ENCODE results near the gene POLR1H. TPM values are rescaled to one million over a fixed set of nuclear protein-coding genes. Genes with fewer than 3 reads are reported as not detected.

The POLR1H gene
- total RNA-seq, 4 donors from 2014 or later: 12.9 to 21.0 (median 17.4) TPM

DNA sequence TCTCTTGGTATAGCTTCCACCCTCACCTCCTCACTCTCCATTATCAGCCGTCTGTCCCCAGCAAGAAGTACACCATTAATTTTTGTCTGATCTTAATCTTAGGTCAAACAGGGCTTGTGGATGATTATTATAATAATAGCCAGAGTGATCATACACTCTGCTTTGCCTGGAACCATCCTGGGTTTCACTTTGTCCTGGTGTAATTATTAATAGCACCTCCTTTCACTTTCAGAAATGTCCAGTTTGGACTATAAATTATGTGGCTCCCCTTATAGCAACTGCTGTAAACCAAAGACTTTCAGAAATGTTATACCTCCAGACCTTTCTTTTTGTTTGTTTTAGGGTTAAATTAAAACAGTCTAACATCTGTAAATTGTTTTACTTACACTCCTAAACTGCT lies 52.8 kb downstream of the POLR1H start:
- no peaks in the 10 kb centered on the region for H3K4me1 ChIP-seq
- TF ChIP-seq POLR2A (IDR thresholded peaks at IDR 0.05; ENCODE audit: low read depth): no peak
- peaks cover 0 to 75% (median 7%) of the 10 kb centered on the region in 4 donors for H3K27me3 ChIP-seq
- no peak for DNase-seq (ENCODE audit: extremely low spot score)
- WGBS: 71% methylated on average over 1 of the region's 1 CpG
- intact Hi-C loops (cut with DNase I): no loop called here
- H3K27ac ChIP-seq (replicated peaks in 1 of 4): no peak overlapping the region
- H3K9me3 ChIP-seq: no peaks in the 10 kb centered on the region
- no peak overlapping the region for H3K4me3 ChIP-seq
- no peaks in the 10 kb centered on the region for H3K36me3 ChIP-seq

Small RNA genes within 50 kb of the gene (small RNA-seq; reads per million reads assigned to genes)
- gene RF02218 (0 reads per million in 3 donors), gene RF02219 (0 reads per million in 3 donors), gene RF02220 (0 reads per million in 3 donors)

Other genes with a start within 250 kb of the POLR1H start
- not detected for gene HLA-G, start 233.4 kb upstream of the POLR1H start, total RNA-seq
- gene HLA-A, start 118.7 kb upstream of the POLR1H start, total RNA-seq: 100 to 1,000 TPM; 243 to 610 (median 499) TPM
- gene PPP1R11, start 5.9 kb downstream of the POLR1H start, total RNA-seq: 10 to 100 TPM; 50.7 to 64.7 (median 60.2) TPM
- gene RNF39, start 14.5 kb downstream of the POLR1H start, total RNA-seq: under 1 TPM in 1 of 4 donors, not detected in 3; 0.11 TPM
- gene TRIM31, start 51.8 kb downstream of the POLR1H start, total RNA-seq: 1 to 10 TPM in 1 of 4 donors, not detected in 3; 1.3 TPM
- gene TRIM40, start 74.9 kb downstream of the POLR1H start, total RNA-seq: not detected
- under 1 TPM in 3 of 4 donors, not detected in 1; 0.17 to 0.50 (median 0.42) TPM for gene TRIM10, start 99.9 kb downstream of the POLR1H start, total RNA-seq
- under 1 TPM in 1 of 4 donors, not detected in 3; 0.42 TPM for gene TRIM15, start 102.3 kb downstream of the POLR1H start, total RNA-seq
- gene TRIM26, start 152.1 kb downstream of the POLR1H start, total RNA-seq: 10 to 100 TPM; 33.6 to 58.8 (median 46.3) TPM